Activated naive CD8-positive, alpha-beta T cell treated with anti-CD3 and anti-CD28 coated beads for 36 hours (primary cell): ENCODE measurements around the gene POLR2B. TPM values are rescaled to one million over a fixed set of nuclear protein-coding genes. Genes with fewer than 3 reads are reported as not detected.
A peak's percentile ranks its signal among the peaks of the same experiment; 100 is the strongest.
"Not testable (repeated sequence)": the region's sequence is repeated elsewhere in the genome, so short reads cannot be mapped to it uniquely, and the experiment has no call there.

ENCODE experiments used
- DNase-seq: peaks from one replicate; pipeline ENCODE4 v3.0.0; 2021
- H3K27ac Mint-ChIP-seq: one replicate; pipeline ENCODE4 v1.8.0; 2022; ENCODE audit warnings: mild to moderate bottlenecking, moderate library complexity, mixed read lengths
- H3K27me3 Mint-ChIP-seq: one replicate; pipeline ENCODE4 v1.8.0; 2022; ENCODE audit warnings: mild to moderate bottlenecking, mixed read lengths
- H3K36me3 Mint-ChIP-seq: one replicate; pipeline ENCODE4 v1.8.0; 2021; ENCODE audit warnings: mild to moderate bottlenecking, mixed read lengths
- H3K4me1 Mint-ChIP-seq: one replicate; pipeline ENCODE4 v1.8.0; 2021; ENCODE audit warnings: mixed read lengths
- H3K4me3 Mint-ChIP-seq: one replicate; pipeline ENCODE4 v1.8.0; 2022; ENCODE audit warnings: mild to moderate bottlenecking, moderate library complexity, mixed read lengths
- H3K9me3 Mint-ChIP-seq: one replicate; pipeline ENCODE4 v1.8.0; 2022; ENCODE audit warnings: mixed read lengths
- total RNA-seq, 2 experiments: library from RNA; stranded (reverse); gene quantifications; one replicate each; pipeline ENCODE4 v1.2.3, GENCODE V29; 2021

Gene POLR2B
- total RNA-seq = 100 to 1,000 TPM; 142 to 144 TPM

DNA sequence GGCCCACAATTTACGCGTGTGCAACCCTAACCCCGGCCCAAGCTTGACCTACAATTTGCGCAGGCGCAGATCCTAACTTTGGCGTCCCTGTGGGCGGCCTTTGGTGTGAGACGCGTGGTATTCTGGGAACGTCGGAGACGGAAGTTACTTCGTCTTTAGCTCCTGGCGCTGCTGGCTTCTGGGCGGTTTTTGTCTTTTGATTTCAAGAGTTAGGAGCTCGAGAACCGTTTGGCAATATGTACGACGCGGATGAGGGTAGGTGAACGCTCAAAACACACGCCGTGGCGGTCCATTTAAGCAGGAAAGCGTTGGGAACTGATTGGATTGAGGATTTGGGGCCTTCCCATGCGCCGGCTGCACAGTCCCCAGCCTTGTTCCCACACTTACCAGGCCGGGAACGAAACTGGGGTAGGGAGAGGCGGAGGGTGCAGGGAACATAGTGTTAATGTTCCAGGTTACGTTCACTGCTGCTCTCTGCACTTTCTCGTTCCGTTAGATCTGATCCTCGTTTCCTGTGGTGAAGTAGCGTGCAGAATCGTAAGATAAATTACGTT lies at the start of gene POLR2B:
Gene POLR2B, plus strand, starts transcription at position 147 of the 554 bp plus-strand sequence. Its CDS starts 90 bp downstream, at position 237.
- Mint-ChIP-seq H3K4me3 (peak within 1 kb of the TSS; percentile 100), H3K36me3 (peaks cover 62% of the 10 kb centered on the region), H3K4me1 (peaks cover 38% of the 10 kb centered on the region), H3K9me3 (peaks cover 3% of the 10 kb centered on the region), H3K27me3 (no peaks in the 10 kb centered on the region), H3K27ac (peak within 1 kb of the TSS; percentile 100)
- DNase-seq = peak; percentile 89

DNA sequence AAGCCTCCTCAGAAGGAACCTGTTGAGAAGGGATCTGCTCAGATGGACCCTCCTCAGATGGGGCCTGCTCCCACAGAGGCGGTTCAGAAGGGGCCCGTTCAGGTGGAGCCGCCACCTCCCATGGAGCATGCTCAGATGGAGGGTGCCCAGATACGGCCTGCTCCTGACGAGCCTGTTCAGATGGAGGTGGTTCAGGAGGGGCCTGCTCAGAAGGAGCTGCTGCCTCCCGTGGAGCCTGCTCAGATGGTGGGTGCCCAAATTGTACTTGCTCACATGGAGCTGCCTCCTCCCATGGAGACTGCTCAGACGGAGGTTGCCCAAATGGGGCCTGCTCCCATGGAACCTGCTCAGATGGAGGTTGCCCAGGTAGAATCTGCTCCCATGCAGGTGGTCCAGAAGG lies 48.1 kb upstream of the POLR2B start:
- no peak overlapping the region for H3K27ac Mint-ChIP-seq
- H3K27me3 Mint-ChIP-seq = no peaks in the 10 kb centered on the region
- no peak overlapping the region for H3K4me3 Mint-ChIP-seq
- peaks cover 18% of the 10 kb centered on the region for H3K4me1 Mint-ChIP-seq
- H3K9me3 Mint-ChIP-seq = no peaks in the 10 kb centered on the region
- no peak for DNase-seq
- peaks cover 31% of the 10 kb centered on the region for H3K36me3 Mint-ChIP-seq

DNA sequence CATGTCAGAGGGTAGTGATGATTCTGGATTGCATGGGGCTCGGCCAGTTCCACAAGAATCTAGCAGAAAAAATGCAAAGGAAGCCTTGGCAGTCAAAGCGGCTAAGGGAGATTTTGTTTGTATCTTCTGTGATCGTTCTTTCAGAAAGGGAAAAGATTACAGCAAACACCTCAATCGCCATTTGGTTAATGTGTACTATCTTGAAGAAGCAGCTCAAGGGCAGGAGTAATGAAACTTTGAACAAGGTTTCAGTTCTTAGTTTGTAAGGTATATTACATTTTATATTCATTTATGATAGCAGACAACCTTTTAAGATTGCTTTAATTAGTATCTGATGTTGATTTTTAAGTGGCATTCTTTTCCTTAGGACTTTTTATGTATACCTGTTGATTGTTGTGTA lies 46.8 kb upstream of the POLR2B start:
- H3K36me3 Mint-ChIP-seq = peaks cover 36% of the 10 kb centered on the region
- no peaks in the 10 kb centered on the region for H3K27me3 Mint-ChIP-seq
- H3K4me3 Mint-ChIP-seq = no peak overlapping the region
- H3K9me3 Mint-ChIP-seq = no peaks in the 10 kb centered on the region
- peaks cover 18% of the 10 kb centered on the region for H3K4me1 Mint-ChIP-seq
- DNase-seq = no peak
- no peak overlapping the region for H3K27ac Mint-ChIP-seq

DNA sequence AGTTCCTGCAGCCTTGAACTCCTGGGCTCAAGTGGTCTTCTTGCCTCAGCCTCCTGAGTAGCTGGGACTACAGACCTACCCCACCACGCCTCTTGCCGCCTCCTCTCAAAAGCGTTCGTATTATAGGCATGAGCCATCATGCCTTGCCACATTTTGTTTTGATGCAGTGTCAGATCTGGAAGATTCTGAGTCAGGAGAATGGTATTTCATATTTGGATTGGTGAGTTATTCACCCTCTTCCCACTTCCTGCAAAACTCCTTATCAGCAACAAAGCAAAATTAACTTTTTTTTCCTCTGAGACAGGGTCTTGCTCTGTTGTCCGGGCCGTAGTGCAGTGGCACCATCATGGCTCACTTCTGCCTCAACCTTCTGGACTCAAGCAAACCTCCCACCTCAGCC lies 41.4 kb upstream of the POLR2B start:
- peaks cover 10% of the 10 kb centered on the region for H3K36me3 Mint-ChIP-seq
- no peak overlapping the region for H3K4me3 Mint-ChIP-seq
- no peaks in the 10 kb centered on the region for H3K27me3 Mint-ChIP-seq
- no peaks in the 10 kb centered on the region for H3K9me3 Mint-ChIP-seq
- no peak overlapping the region for H3K27ac Mint-ChIP-seq
- peaks cover 11% of the 10 kb centered on the region for H3K4me1 Mint-ChIP-seq
- DNase-seq = no peak

DNA sequence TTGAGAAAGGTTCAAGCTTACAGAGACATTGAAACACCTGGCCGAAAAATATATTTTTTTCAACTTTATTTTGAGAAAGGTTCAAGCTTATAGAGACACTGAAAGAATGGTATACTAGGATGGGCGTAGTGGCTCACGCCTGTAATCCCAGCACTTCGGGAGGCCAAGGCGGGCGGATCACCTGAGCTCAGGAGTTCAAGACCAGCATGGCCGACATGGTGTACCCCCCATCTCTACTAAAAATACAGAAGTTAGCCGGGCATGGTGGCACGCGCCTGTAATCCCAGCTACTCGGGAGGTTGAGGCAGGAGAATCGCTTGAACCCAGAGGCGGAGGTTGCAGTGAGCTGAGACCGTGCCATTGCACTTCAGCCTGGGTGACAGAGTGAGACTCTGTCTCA lies 38.9 kb upstream of the POLR2B start:
- DNase-seq, H3K27me3 Mint-ChIP-seq, H3K27ac Mint-ChIP-seq, H3K4me1 Mint-ChIP-seq, H3K36me3 Mint-ChIP-seq, H3K9me3 Mint-ChIP-seq, H3K4me3 Mint-ChIP-seq: not testable (repeated sequence)

DNA sequence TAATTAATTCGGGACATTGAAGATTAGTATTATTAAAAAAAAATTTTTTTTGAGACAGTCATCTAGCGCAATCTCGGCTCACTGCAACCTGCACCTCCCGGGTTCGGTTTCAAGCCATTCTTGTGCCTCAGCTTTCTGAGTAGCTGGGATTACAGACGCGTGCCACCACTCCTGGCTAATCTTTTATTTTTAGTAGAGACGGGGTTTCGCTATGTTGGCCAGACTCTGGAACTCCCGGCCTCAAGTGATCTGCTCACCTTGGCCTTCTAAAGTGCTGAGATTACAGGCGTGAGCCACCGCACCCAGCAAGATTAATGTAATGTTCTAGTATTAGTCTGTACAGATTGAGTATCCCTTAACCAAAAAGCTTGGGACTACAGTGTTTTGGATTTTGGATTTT lies 38.3 kb upstream of the POLR2B start:
- no peak overlapping the region for H3K4me3 Mint-ChIP-seq
- H3K27ac Mint-ChIP-seq = no peak overlapping the region
- no peaks in the 10 kb centered on the region for H3K27me3 Mint-ChIP-seq
- DNase-seq = no peak
- H3K4me1 Mint-ChIP-seq = peaks cover 9% of the 10 kb centered on the region
- H3K36me3 Mint-ChIP-seq = peaks cover 10% of the 10 kb centered on the region
- H3K9me3 Mint-ChIP-seq = no peaks in the 10 kb centered on the region

DNA sequence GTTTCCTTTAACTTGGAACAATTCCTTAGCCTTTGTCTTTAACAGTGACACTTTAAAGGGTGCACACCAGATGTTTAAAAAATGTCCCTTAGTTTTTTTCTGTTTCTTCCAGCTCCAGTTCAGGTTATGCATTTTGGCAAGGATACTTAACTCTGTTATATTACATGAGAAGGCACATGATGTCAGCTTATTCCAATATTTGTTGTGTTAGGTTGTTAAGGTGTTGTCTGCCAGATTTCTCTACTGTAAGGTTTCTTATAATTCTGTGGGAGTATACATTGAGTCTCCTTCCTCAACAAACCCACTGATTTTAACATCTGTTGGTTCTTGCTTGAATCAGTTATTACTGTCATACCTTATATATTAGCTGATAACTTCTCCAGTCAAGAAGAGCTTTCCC lies 37.7 kb upstream of the POLR2B start:
- H3K4me3 Mint-ChIP-seq = no peak overlapping the region
- no peak for DNase-seq
- no peaks in the 10 kb centered on the region for H3K27me3 Mint-ChIP-seq
- no peaks in the 10 kb centered on the region for H3K9me3 Mint-ChIP-seq
- H3K27ac Mint-ChIP-seq = no peak overlapping the region
- peaks cover 10% of the 10 kb centered on the region for H3K36me3 Mint-ChIP-seq
- H3K4me1 Mint-ChIP-seq = peaks cover 9% of the 10 kb centered on the region

DNA sequence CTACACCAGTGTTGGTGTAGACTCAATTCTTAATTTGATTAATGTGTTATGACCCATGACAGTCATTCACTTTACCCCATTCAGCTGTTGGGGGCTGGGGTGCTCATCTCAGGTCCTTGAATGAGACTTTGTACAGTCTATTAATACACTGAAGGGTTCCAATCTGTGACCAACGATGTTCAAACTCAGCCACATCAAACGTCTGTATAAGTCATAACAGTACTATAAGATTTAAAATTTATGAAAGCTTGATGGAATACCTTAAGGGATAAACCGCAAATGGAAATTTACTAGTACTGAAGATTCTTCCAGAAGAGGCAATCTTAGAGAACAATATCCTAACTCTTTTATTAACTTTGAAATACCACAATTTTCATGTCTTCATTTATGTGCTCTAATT lies 37.3 kb upstream of the POLR2B start:
- H3K36me3 Mint-ChIP-seq = peaks cover 8% of the 10 kb centered on the region
- DNase-seq = no peak
- H3K4me3 Mint-ChIP-seq = no peak overlapping the region
- no peaks in the 10 kb centered on the region for H3K9me3 Mint-ChIP-seq
- peaks cover 9% of the 10 kb centered on the region for H3K4me1 Mint-ChIP-seq
- H3K27me3 Mint-ChIP-seq = no peaks in the 10 kb centered on the region
- no peak overlapping the region for H3K27ac Mint-ChIP-seq

DNA sequence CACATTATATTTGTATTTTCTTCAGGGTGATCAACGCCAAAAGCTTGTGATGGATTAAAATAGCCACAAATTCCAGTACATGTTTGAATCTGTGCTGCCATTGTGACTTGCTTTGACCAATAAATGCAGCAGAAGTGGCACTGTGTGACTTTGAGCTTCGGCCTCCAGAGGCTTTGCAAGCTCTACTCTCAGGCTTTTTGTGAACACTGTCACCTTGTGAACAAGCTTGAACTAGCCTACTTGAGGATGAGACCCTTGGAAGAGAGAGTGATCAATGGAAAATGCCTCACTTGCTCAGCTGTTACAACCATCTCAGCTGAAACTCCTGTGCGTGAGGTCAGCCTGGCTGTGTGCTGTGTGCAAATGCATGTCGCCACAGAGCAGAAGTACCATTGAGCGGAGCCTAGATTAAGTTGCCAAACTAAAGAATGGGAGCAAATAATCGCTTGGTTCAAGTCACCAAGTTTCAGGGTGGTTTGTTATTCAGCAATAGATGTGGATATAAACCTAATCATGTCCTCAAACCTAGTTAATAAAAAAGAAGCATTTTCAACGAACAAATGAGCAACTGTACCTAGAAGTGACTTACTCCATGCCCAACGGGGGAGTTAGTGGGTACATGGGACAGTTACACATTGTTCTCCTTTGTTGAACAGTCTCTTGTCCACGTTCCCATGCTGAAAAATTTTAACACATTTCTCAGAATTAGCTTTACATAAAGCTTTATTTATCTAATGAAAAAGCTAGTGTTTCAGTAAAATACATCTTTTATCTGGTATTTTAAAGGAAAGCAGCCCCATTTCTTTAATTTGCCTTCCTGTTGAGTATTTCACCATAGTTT lies 24.8 kb upstream of the POLR2B start:
- no peaks in the 10 kb centered on the region for H3K4me1 Mint-ChIP-seq
- no peaks in the 10 kb centered on the region for H3K9me3 Mint-ChIP-seq
- H3K27me3 Mint-ChIP-seq = no peaks in the 10 kb centered on the region

DNA sequence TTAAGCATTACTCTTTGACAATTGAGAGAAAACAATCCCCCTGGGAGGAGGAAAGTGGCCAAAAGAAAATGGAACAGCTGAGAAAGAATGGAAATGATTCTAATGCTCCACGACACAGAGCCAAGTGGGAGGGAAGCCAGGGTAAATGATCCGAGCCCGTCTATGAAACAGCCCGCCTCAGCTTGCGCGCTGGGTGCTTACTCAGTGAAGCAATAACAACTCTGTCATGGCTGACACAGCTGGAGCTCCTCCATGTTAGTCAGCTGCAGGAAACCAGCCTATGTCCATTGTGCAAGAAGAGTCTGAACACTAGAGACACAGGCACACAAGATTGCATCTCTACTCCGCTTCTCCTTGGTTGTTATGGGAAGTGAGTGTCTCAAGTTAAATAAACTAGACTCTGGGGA lies 20.6 kb upstream of the POLR2B start:
- H3K9me3 Mint-ChIP-seq = no peaks in the 10 kb centered on the region
- H3K27ac Mint-ChIP-seq = no peak overlapping the region
- H3K27me3 Mint-ChIP-seq = no peaks in the 10 kb centered on the region

More for the DNA sequence above, 24.8 kb upstream of the POLR2B start:
- Mint-ChIP-seq H3K4me3 (no peak overlapping the region), H3K27ac (no peak overlapping the region), H3K36me3 (no peaks in the 10 kb centered on the region)
- DNase-seq = no peak

DNA sequence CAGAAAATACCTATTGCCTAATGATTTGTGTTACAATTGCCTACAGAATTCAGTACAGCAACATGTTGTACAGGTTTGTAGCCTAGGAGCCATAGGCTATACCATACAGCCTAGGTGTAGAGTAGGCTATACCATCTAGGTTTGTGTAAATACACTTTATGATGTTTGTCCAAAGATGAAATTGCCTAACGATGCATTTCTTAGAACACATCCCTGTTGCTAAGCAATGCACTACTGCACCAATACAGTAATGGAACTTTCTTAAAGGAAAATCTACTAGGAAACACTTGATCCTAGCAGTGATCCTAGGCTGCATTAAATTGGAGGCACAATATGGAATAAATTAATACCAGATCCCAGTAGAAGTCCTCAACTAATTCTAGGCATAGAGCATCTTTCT lies 19.6 kb upstream of the POLR2B start:
- Mint-ChIP-seq H3K27ac (no peak overlapping the region), H3K36me3 (peaks cover 9% of the 10 kb centered on the region), H3K9me3 (no peaks in the 10 kb centered on the region), H3K4me3 (no peak overlapping the region), H3K4me1 (no peaks in the 10 kb centered on the region), H3K27me3 (no peaks in the 10 kb centered on the region)
- no peak for DNase-seq

More for the DNA sequence above, 20.6 kb upstream of the POLR2B start:
- no peak overlapping the region for H3K4me3 Mint-ChIP-seq
- no peaks in the 10 kb centered on the region for H3K4me1 Mint-ChIP-seq
- no peak for DNase-seq
- H3K36me3 Mint-ChIP-seq = peaks cover 9% of the 10 kb centered on the region

DNA sequence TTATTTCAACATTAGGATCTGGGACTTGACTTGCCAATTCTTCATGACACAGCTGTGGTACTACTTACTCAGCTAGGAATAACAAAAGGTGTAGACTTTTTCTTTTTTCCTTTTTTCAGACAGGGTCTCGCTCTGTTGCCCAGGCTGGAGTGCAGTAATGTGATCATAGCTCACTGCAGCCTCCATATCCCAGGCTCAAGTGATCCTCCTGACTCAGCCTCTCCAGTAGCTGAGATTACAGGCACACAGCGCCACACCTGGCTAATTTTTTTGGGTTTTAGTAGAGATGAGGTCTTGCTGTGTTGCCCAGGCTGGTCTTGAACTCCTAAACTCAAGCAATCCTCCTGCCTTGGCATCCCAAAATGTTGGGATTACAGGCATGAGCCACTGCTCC lies 17.6 kb upstream of the POLR2B start:
- Mint-ChIP-seq H3K27ac (peak overlapping the region; percentile 67), H3K4me3 (no peak overlapping the region), H3K9me3 (no peaks in the 10 kb centered on the region), H3K4me1 (no peaks in the 10 kb centered on the region), H3K36me3 (peaks cover 16% of the 10 kb centered on the region), H3K27me3 (no peaks in the 10 kb centered on the region)
- no peak for DNase-seq

DNA sequence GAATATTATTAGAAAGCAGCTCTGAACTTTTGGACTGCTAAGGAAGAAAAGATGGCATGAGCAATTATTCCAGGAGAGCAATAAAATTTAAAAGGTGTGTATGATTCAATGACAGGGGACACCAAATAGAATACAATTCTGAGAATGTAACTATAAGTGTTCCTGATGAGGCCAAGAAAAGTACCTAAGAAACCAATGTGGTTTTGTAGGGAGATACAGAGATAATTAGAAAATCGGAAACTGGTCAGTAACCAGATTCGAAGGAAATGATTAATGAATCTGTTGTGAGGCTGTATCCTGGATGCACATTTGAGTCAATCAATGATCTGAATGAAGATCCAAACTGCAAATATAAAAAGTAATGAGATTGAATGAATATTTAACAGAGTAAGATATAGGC lies 7.3 kb upstream of the POLR2B start:
- no peak overlapping the region for H3K4me3 Mint-ChIP-seq
- no peak for DNase-seq
- peak overlapping the region; percentile 54 for H3K27ac Mint-ChIP-seq
- no peaks in the 10 kb centered on the region for H3K27me3 Mint-ChIP-seq
- peaks cover 75% of the 10 kb centered on the region for H3K36me3 Mint-ChIP-seq
- H3K9me3 Mint-ChIP-seq = peaks cover 14% of the 10 kb centered on the region
- H3K4me1 Mint-ChIP-seq = peaks cover 32% of the 10 kb centered on the region

DNA sequence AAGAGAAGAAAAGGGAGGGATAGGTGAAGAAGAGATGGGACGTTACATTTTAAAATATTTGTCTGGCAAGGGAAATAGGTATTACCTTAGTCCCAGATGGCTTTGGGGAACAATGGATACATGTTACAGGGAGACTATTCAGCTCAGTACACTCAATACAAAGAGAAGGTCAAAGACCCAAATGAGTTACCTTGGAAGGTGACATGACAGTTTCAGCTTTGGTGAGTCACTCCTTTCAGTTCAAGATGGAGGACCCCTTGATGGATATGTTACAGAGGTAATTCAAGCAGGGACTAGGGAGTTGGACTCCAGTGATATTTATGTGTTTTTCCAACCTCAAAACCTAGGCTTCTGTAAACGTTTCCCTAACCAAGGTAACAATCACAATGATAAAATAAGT lies 6.3 kb upstream of the POLR2B start:
- Mint-ChIP-seq H3K4me1 (peaks cover 32% of the 10 kb centered on the region), H3K27me3 (no peaks in the 10 kb centered on the region), H3K27ac (peak overlapping the region; percentile 13), H3K4me3 (no peak overlapping the region), H3K9me3 (peaks cover 14% of the 10 kb centered on the region), H3K36me3 (peaks cover 70% of the 10 kb centered on the region)
- DNase-seq = no peak

DNA sequence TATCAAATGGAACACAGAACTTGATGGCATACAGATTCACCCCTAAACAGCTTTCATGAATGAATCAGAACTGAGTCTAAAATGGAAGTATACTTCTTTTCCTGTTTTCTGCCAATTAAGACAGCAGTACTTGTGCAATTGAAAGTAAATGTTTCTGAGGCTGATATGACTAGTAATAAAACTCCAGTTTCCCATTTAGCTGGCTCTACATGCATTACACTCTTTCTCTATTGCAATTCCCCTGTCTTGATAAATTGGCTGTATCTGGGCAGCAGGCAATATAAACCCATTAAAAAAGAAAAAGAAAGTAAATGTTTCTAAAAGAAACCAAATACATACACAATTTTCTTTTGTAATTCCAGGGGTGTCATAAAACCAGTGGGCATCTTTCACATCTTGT lies 5.9 kb upstream of the POLR2B start:
- Mint-ChIP-seq H3K9me3 (peaks cover 14% of the 10 kb centered on the region), H3K27ac (peak overlapping the region; percentile 31), H3K36me3 (peaks cover 68% of the 10 kb centered on the region), H3K4me1 (peaks cover 32% of the 10 kb centered on the region), H3K4me3 (no peak overlapping the region), H3K27me3 (no peaks in the 10 kb centered on the region)
- no peak for DNase-seq

DNA sequence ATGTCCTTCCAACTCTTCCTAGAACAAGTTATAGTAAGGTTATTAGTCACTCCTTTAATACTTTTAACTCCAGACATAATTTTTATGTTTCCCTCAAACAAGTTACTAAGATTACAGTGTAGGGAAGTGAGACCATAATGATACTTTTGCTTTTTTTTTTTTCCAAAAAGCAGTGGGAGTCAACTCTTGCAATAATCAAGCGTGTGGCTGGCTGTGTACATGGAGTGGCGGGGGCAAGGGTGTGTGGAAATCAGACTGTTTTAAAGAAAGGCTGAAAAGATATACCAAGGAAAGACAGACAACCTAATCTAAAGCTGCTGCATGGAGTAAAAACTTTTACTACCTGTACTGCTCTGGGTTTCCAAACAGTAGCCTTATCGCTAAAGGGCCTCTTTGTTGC lies 5.4 kb upstream of the POLR2B start:
- H3K27me3 Mint-ChIP-seq = no peaks in the 10 kb centered on the region
- peaks cover 65% of the 10 kb centered on the region for H3K36me3 Mint-ChIP-seq
- peaks cover 14% of the 10 kb centered on the region for H3K9me3 Mint-ChIP-seq
- DNase-seq = no peak
- H3K27ac Mint-ChIP-seq = no peak overlapping the region
- no peak overlapping the region for H3K4me3 Mint-ChIP-seq
- peaks cover 32% of the 10 kb centered on the region for H3K4me1 Mint-ChIP-seq
